ES-I3 (cell line): ENCODE measurements around the gene ZNF423.

Source experiments
- H3K36me3 ChIP-seq: 2 replicates; pipeline ENCODE4 v1.6.1; 2013; ENCODE audit warnings: mild to moderate bottlenecking, low read length, control low read depth, moderate library complexity; ENCODE audit not compliant: insufficient read depth
- H3K4me1 ChIP-seq: 2 replicates; pipeline ENCODE4 v1.6.1; 2013; ENCODE audit warnings: mild to moderate bottlenecking, control low read depth, low read length; ENCODE audit not compliant: insufficient read depth
- H3K9ac ChIP-seq: 2 replicates; pipeline ENCODE4 v1.6.1; 2013; ENCODE audit warnings: low read depth, mild to moderate bottlenecking, low read length, moderate library complexity
- H3K9me3 ChIP-seq: 2 replicates; pipeline ENCODE4 v1.6.1; 2013; ENCODE audit warnings: mild to moderate bottlenecking, low read length, moderate library complexity; ENCODE audit not compliant: control insufficient read depth, insufficient read depth

The ZNF423 gene

GRCh38 chr16:49664221-49665215 lies 191.4 kb downstream of the ZNF423 start:
- no peaks in the 10 kb centered on the region for H3K9me3 ChIP-seq
- H3K9ac ChIP-seq, result no peak overlapping the region

GRCh38 chr16:49663081-49664065 lies 192.5 kb downstream of the ZNF423 start:
- no peak overlapping the region for H3K9ac ChIP-seq
- no peaks in the 10 kb centered on the region for H3K36me3 ChIP-seq
- no peaks in the 10 kb centered on the region for H3K9me3 ChIP-seq
- peaks cover 13% of the 10 kb centered on the region for H3K4me1 ChIP-seq

More at GRCh38 chr16:49664221-49665215, 191.4 kb downstream of the ZNF423 start:
- Histone ChIP-seq H3K4me1 (peaks cover 13% of the 10 kb centered on the region), H3K36me3 (no peaks in the 10 kb centered on the region)

GRCh38 chr16:49662569-49662968 lies 193.3 kb downstream of the ZNF423 start:
- Histone ChIP-seq H3K9ac (no peak overlapping the region), H3K4me1 (peaks cover 13% of the 10 kb centered on the region), H3K9me3 (no peaks in the 10 kb centered on the region), H3K36me3 (no peaks in the 10 kb centered on the region)

- Histone ChIP-seq H3K4me1 (peaks cover 13% of the 10 kb centered on the region), H3K9me3 (no peaks in the 10 kb centered on the region), H3K9ac (no peak overlapping the region), H3K36me3 (no peaks in the 10 kb centered on the region)
These were observed 194.3 kb downstream of the ZNF423 start for GRCh38 chr16:49661465-49662187.

GRCh38 chr16:49660626-49661025 lies 195.3 kb downstream of the ZNF423 start:
- peaks cover 4% of the 10 kb centered on the region for H3K4me1 ChIP-seq

GRCh38 chr16:49659356-49659755 lies 196.6 kb downstream of the ZNF423 start:
- H3K36me3 ChIP-seq, result no peaks in the 10 kb centered on the region
- no peaks in the 10 kb centered on the region; the same call in 1 of the 2 replicates for H3K4me1 ChIP-seq
- no peak overlapping the region for H3K9ac ChIP-seq
- H3K9me3 ChIP-seq, result no peaks in the 10 kb centered on the region

More at GRCh38 chr16:49660626-49661025, 195.3 kb downstream of the ZNF423 start:
- Histone ChIP-seq H3K36me3 (no peaks in the 10 kb centered on the region), H3K9me3 (no peaks in the 10 kb centered on the region), H3K9ac (no peak overlapping the region)

GRCh38 chr16:49658531-49658930 lies 197.4 kb downstream of the ZNF423 start:
- Histone ChIP-seq H3K36me3 (no peaks in the 10 kb centered on the region), H3K9ac (no peak overlapping the region), H3K9me3 (no peaks in the 10 kb centered on the region), H3K4me1 (no peaks in the 10 kb centered on the region; the same call in 1 of the 2 replicates)

GRCh38 chr16:49657736-49658465 lies 198.0 kb downstream of the ZNF423 start:
- Histone ChIP-seq H3K36me3 (no peaks in the 10 kb centered on the region), H3K4me1 (no peaks in the 10 kb centered on the region; the same call in 1 of the 2 replicates), H3K9ac (no peak overlapping the region), H3K9me3 (no peaks in the 10 kb centered on the region)

GRCh38 chr16:49654425-49654824 lies 201.5 kb downstream of the ZNF423 start:
- H3K9me3 ChIP-seq, result no peaks in the 10 kb centered on the region
- H3K4me1 ChIP-seq, result peaks cover 8% of the 10 kb centered on the region; the same call in 1 of the 2 replicates
- no peaks in the 10 kb centered on the region for H3K36me3 ChIP-seq
- H3K9ac ChIP-seq, result no peak overlapping the region

- Histone ChIP-seq H3K9ac (no peak overlapping the region), H3K4me1 (peaks cover 8% of the 10 kb centered on the region; the same call in 1 of the 2 replicates), H3K36me3 (no peaks in the 10 kb centered on the region), H3K9me3 (peaks cover 5% of the 10 kb centered on the region)
These were observed 202.3 kb downstream of the ZNF423 start for GRCh38 chr16:49653577-49653976.

GRCh38 chr16:49653173-49653570 lies 202.7 kb downstream of the ZNF423 start:
- peaks cover 8% of the 10 kb centered on the region; the same call in 1 of the 2 replicates for H3K4me1 ChIP-seq
- H3K36me3 ChIP-seq, result no peaks in the 10 kb centered on the region
- H3K9me3 ChIP-seq, result peaks cover 5% of the 10 kb centered on the region

GRCh38 chr16:49652456-49653172 lies 203.3 kb downstream of the ZNF423 start:
- H3K36me3 ChIP-seq, result no peaks in the 10 kb centered on the region
- no peak overlapping the region for H3K9ac ChIP-seq
- H3K4me1 ChIP-seq, result peaks cover 8% of the 10 kb centered on the region; the same call in 1 of the 2 replicates
- peaks cover 10% of the 10 kb centered on the region for H3K9me3 ChIP-seq

More at GRCh38 chr16:49653173-49653570, 202.7 kb downstream of the ZNF423 start:
- H3K9ac ChIP-seq, result no peak overlapping the region
